ENCODE results near the gene NCOA7. TPM values are rescaled to one million over a fixed set of nuclear protein-coding genes. Genes with fewer than 3 reads are reported as not detected.

Gene NCOA7
- total RNA-seq, 6 donors from 2014 or later: 33.5 to 75.6 (median 48.9) TPM

GRCh38 chr6:125821825-125822281, 31.1 kb downstream of the NCOA7 start:
- TF ChIP-seq CTCF (IDR thresholded peaks at IDR 0.05) (no peak), POLR2A (IDR thresholded peaks at IDR 0.05) (no peak), POLR2AphosphoS5 (IDR thresholded peaks at IDR 0.05) (no peak), EP300 (IDR thresholded peaks at IDR 0.05) (no peak)
- Histone ChIP-seq H3K36me3 (peaks cover 0 to 11% (median 0%) of the 10 kb centered on the region in 4 donors), H3K27me3 (no peaks in the 10 kb centered on the region), H3K4me3 (no peak overlapping the region), H3K9me3 (no peaks in the 10 kb centered on the region), H3K27ac (no peak overlapping the region), H3K4me1 (peaks cover 10 to 26% (median 20%) of the 10 kb centered on the region in 4 donors)
- WGBS, 2 donors: 25 to 29% methylated on average over 3 of the region's 3 CpGs
- no peak for DNase-seq
- no peak for ATAC-seq (ENCODE audit: low FRiP score in 2 of 2)

DNA sequence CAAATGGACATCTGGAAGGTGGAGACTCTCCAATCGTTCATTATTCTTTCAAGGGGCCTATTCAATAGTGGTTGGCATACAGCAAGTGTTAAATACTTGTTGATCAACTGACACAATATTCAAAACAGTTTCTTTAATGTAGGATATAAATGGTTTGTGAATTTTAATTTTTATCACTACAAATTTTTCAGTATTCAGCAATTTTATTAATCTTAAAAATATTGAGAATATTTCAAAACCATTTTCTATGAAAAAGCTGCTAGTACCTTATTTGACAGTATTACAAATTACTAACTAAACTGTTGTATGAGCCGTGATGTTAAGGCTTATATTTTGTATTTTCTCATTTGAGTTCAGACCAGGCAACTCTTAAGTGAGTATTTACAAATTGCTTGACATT, 32.4 kb downstream of the NCOA7 start:
- ATAC-seq (ENCODE audit: low FRiP score in 2 of 2) (no peak), DNase-seq (no peak)
- no peak overlapping the region for H3K27ac ChIP-seq
- H3K4me3 ChIP-seq: no peak overlapping the region
- TF ChIP-seq POLR2A (IDR thresholded peaks at IDR 0.05): no peak
- TF ChIP-seq POLR2AphosphoS5 (IDR thresholded peaks at IDR 0.05): no peak
- H3K9me3 ChIP-seq: no peaks in the 10 kb centered on the region
- H3K36me3 ChIP-seq: peaks cover 0 to 11% (median 0%) of the 10 kb centered on the region in 4 donors
- 80 to 87% methylated on average over 2 of the region's 2 CpGs for WGBS, 2 donors
- H3K4me1 ChIP-seq: peaks cover 12 to 26% (median 17%) of the 10 kb centered on the region in 4 donors
- H3K27me3 ChIP-seq: no peaks in the 10 kb centered on the region

- H3K36me3 ChIP-seq: peaks cover 0 to 8% (median 0%) of the 10 kb centered on the region in 4 donors
- H3K4me1 ChIP-seq: peaks cover 8 to 17% (median 11%) of the 10 kb centered on the region in 4 donors
- 89 to 92% methylated on average over 8 of the region's 8 CpGs for WGBS, 2 donors
These were observed 34.4 kb downstream of the NCOA7 start for GRCh38 chr6:125824946-125825771.

GRCh38 chr6:125826695-125827463, 36.1 kb downstream of the NCOA7 start:
- Histone ChIP-seq H3K4me1 (peaks cover under 1 to 17% (median 9%) of the 10 kb centered on the region in 4 donors), H3K36me3 (no peaks in the 10 kb centered on the region), H3K27me3 (no peaks in the 10 kb centered on the region), H3K9me3 (no peaks in the 10 kb centered on the region), H3K27ac (no peak overlapping the region), H3K4me3 (no peak overlapping the region)
- 95 to 96% methylated on average over 9 of the region's 9 CpGs for WGBS, 2 donors
- no peak for TF ChIP-seq CTCF (IDR thresholded peaks at IDR 0.05)
- no peak for TF ChIP-seq POLR2AphosphoS5 (IDR thresholded peaks at IDR 0.05)
- TF ChIP-seq EP300 (IDR thresholded peaks at IDR 0.05): no peak
- no peak for TF ChIP-seq POLR2A (IDR thresholded peaks at IDR 0.05)
- DNase-seq: peak in 1 of 2 donors; percentile 2
- no peak for ATAC-seq (ENCODE audit: low FRiP score in 2 of 2)

More at GRCh38 chr6:125824946-125825771, 34.4 kb downstream of the NCOA7 start:
- H3K9me3 ChIP-seq: no peaks in the 10 kb centered on the region
- ATAC-seq (ENCODE audit: low FRiP score in 2 of 2) (no peak), DNase-seq (no peak)
- no peak overlapping the region for H3K4me3 ChIP-seq
- H3K27me3 ChIP-seq: no peaks in the 10 kb centered on the region
- no peak for TF ChIP-seq POLR2AphosphoS5 (IDR thresholded peaks at IDR 0.05)
- no peak for TF ChIP-seq CTCF (IDR thresholded peaks at IDR 0.05)
- TF ChIP-seq POLR2A (IDR thresholded peaks at IDR 0.05): no peak
- TF ChIP-seq EP300 (IDR thresholded peaks at IDR 0.05): no peak
- no peak overlapping the region for H3K27ac ChIP-seq

GRCh38 chr6:125827788-125828320, 37.1 kb downstream of the NCOA7 start:
- H3K4me1 ChIP-seq: peaks cover 6 to 16% (median 12%) of the 10 kb centered on the region in 4 donors
- no peak overlapping the region for H3K27ac ChIP-seq
- no peak for TF ChIP-seq CTCF (IDR thresholded peaks at IDR 0.05)
- no peak for TF ChIP-seq POLR2AphosphoS5 (IDR thresholded peaks at IDR 0.05)
- TF ChIP-seq EP300 (IDR thresholded peaks at IDR 0.05): no peak
- TF ChIP-seq POLR2A (IDR thresholded peaks at IDR 0.05): no peak
- H3K4me3 ChIP-seq: no peak overlapping the region
- peak in 1 of 2 donors; percentile 81 for ATAC-seq (ENCODE audit: low FRiP score in 2 of 2)
- no peaks in the 10 kb centered on the region for H3K27me3 ChIP-seq
- H3K36me3 ChIP-seq: no peaks in the 10 kb centered on the region
- no peaks in the 10 kb centered on the region for H3K9me3 ChIP-seq
- 35 to 65% methylated on average over 2 of the region's 2 CpGs for WGBS, 2 donors
- no peak for DNase-seq

Data from upper lobe of left lung (tissue), 6 donors.